Liver (tissue), 10 donors: Measurements from ENCODE around the gene PPM1E. TPM values are rescaled to one million over a fixed set of nuclear protein-coding genes. Genes with fewer than 3 reads are reported as not detected.

Experiments
- DNase-seq: peaks from one replicate; pipeline ENCODE4 v3.0.0-alpha.2; 2017; ENCODE audit warnings: low spot score
- H3K27ac ChIP-seq, 2 donors: one replicate each; pipeline ENCODE4 v1.7.0; 2013; ENCODE audit warnings: inconsistent platforms in 2 of 2, low read length in 2 of 2, control low read depth in 1 of 2, low read depth in 1 of 2, mild to moderate bottlenecking in 1 of 2
- H3K27me3 ChIP-seq, 4 donors: one replicate each; pipeline versions ENCODE4 v1.6.1 to v1.7.0; 2013; ENCODE audit warnings: low read length in 3 of 4, inconsistent platforms in 1 of 4, mild to moderate bottlenecking in 1 of 4, moderate library complexity in 1 of 4; ENCODE audit not compliant: control insufficient read depth in 4 of 4, insufficient read depth in 4 of 4
- H3K36me3 ChIP-seq, 4 donors: one replicate each; pipeline versions ENCODE4 v1.6.1 to v1.7.0; 2013; ENCODE audit warnings: low read length in 3 of 4, mild to moderate bottlenecking in 3 of 4, low read depth in 1 of 4, moderate library complexity in 1 of 4; ENCODE audit not compliant: control insufficient read depth in 4 of 4, insufficient read depth in 3 of 4
- H3K4me1 ChIP-seq, 4 donors: one replicate each; pipeline versions ENCODE4 v1.6.1 to v1.7.0; 2013; ENCODE audit warnings: low read length in 3 of 4, mild to moderate bottlenecking in 3 of 4, moderate library complexity in 1 of 4; ENCODE audit not compliant: control insufficient read depth in 4 of 4, insufficient read depth in 4 of 4
- H3K4me3 ChIP-seq, 3 donors: one replicate each; pipeline versions ENCODE4 v1.6.1 to v1.7.0; 2013; ENCODE audit warnings: low read length in 3 of 3, control low read depth in 1 of 3, low read depth in 1 of 3, mild to moderate bottlenecking in 1 of 3
- H3K9ac ChIP-seq, 2 donors: one replicate each; pipeline ENCODE4 v1.7.0; 2013; ENCODE audit warnings: low read length in 2 of 2, mild to moderate bottlenecking in 2 of 2, moderate library complexity in 2 of 2, control low read depth in 1 of 2, low read depth in 1 of 2
- H3K9me3 ChIP-seq, 4 donors: one replicate each; pipeline versions ENCODE4 v1.6.1 to v1.7.0; 2013; ENCODE audit warnings: low read length in 3 of 4; ENCODE audit not compliant: control insufficient read depth in 4 of 4
- EGR1 ChIP-seq, 2 donors: IDR thresholded peaks; 2 replicates each; pipeline ENCODE4 v1.6.1; 2016 to 2018; ENCODE audit warnings: antibody characterized with exemption in 2 of 2, low read depth in 2 of 2
- FOXA2 ChIP-seq: IDR thresholded peaks from 2 replicates; pipeline ENCODE4 v1.6.1; 2016; ENCODE audit warnings: antibody characterized with exemption
- GABPA ChIP-seq, 2 donors: IDR thresholded peaks in 1 of 2; conservative IDR thresholded peaks in 1 of 2; 2 replicates each; pipeline ENCODE4 v1.6.1; 2016; ENCODE audit warnings: antibody characterized with exemption in 2 of 2, mild to moderate bottlenecking in 1 of 2, moderate library complexity in 1 of 2
- HNF4A ChIP-seq, 2 donors: conservative IDR thresholded peaks; 2 replicates each; pipeline ENCODE4 v1.6.1; 2016; ENCODE audit warnings: antibody characterized with exemption in 2 of 2, mild to moderate bottlenecking in 2 of 2
- RAD21 ChIP-seq, 2 donors: IDR thresholded peaks; 2 replicates each; pipeline ENCODE4 v1.6.1; 2016; ENCODE audit warnings: antibody characterized with exemption in 2 of 2, mild to moderate bottlenecking in 2 of 2
- RXRA ChIP-seq, 2 donors: IDR thresholded peaks; 2 replicates each; pipeline ENCODE4 v1.6.1; 2017 to 2018; ENCODE audit warnings: antibody characterized with exemption in 2 of 2, mild to moderate bottlenecking in 1 of 2
- TAF1 ChIP-seq: conservative IDR thresholded peaks from 2 replicates; pipeline ENCODE4 v1.6.1; 2016; ENCODE audit warnings: antibody characterized with exemption, mild to moderate bottlenecking
- WGBS: extraction: QIAGEN DNeasy Blood & Tissue Kit; methylation state at CpG from one replicate; pipeline ENCODE4 v1.1.7; 2013; 5-methylcytosine and 5-hydroxymethylcytosine counted together
- polyA plus RNA-seq, 2 donors: library from polyadenylated mRNA; stranded (reverse) in 1 of 2; unstranded in 1 of 2; fragments of 200-250 nt in 1 of 2; fragments of >200 nt in 1 of 2; fragmentation: Nextera tagmentation in 1 of 2; extraction: Ambion mirVana in 1 of 2; gene quantifications; one replicate each; pipeline versions ENCODE4 v1.2.1 to v1.2.3, GENCODE V29; 2013 to 2015
- small RNA-seq: library from RNA; depleted of rRNA; stranded (forward); fragments of <200 nt; gene quantifications from one replicate; pipeline ENCODE3, GENCODE V24; 2014
- total RNA-seq, 2 donors: library from RNA; depleted of rRNA; stranded (reverse); fragments of >200 nt; gene quantifications; one replicate each; pipeline ENCODE4 v1.2.3, GENCODE V29; 2014
- donor health status: healthy.
- donor health status: healthy.
- donor health status: healthy.
- donor health status: healthy.
- donor health status: healthy.

Gene PPM1E
- total and polyA plus RNA-seq, 4 donors, result 0.25 to 0.61 (median 0.50) TPM; not detected in 1

GRCh38 chr17:59030811-59031210 lies 275.2 kb downstream of the PPM1E start:
- H3K4me3 ChIP-seq, result no peak overlapping the region
- peaks cover 0 to 9% (median 6%) of the 10 kb centered on the region in 4 donors for H3K36me3 ChIP-seq
- H3K27ac ChIP-seq, result no peak overlapping the region
- DNase-seq, result no peak
- H3K4me1 ChIP-seq, result peaks cover 0 to 3% (median 0%) of the 10 kb centered on the region in 4 donors
- TF ChIP-seq TAF1, result no peak
- no peak for TF ChIP-seq EGR1 (IDR thresholded peaks at IDR 0.05; ENCODE audit: low read depth in 2 of 2)
- TF ChIP-seq RXRA (IDR thresholded peaks at IDR 0.05), result no peak
- TF ChIP-seq FOXA2, result no peak
- no peak for TF ChIP-seq GABPA (IDR thresholded peaks at IDR 0.05 in 1 of 2, conservative IDR thresholded peaks at IDR 0.05 in 1 of 2)
- TF ChIP-seq RAD21 (IDR thresholded peaks at IDR 0.05), result no peak
- no peak for TF ChIP-seq HNF4A (conservative IDR thresholded peaks at IDR 0.05)
- no peaks in the 10 kb centered on the region for H3K9me3 ChIP-seq
- WGBS, result 99% methylated on average over 1 of the region's 1 CpG
- H3K27me3 ChIP-seq, result no peaks in the 10 kb centered on the region
- H3K9ac ChIP-seq, result no peak overlapping the region

Small RNA genes lying within 50 kb of the gene (small RNA-seq; reads per million reads assigned to genes)
- gene AC025521.1 (not detected), gene RF00017 (not detected), gene RNU6-518P (not detected)

Other genes with a start within 250 kb of the PPM1E start
- 10 to 100 TPM; 39.8 to 70.1 TPM for gene MTMR4, start 241.2 kb upstream of the PPM1E start, total RNA-seq
- gene MTMR4, start 241.2 kb upstream of the PPM1E start, polyA plus RNA-seq, result 10 to 100 TPM; 17.2 to 20.0 TPM
- under 1 TPM; 0.14 to 0.17 TPM for gene TEX14, start 63.8 kb upstream of the PPM1E start, total RNA-seq
- gene TEX14, start 63.8 kb upstream of the PPM1E start, polyA plus RNA-seq, result under 1 TPM; 0.01 to 0.13 TPM
- gene RAD51C, start 63.3 kb upstream of the PPM1E start, total RNA-seq, result 10 to 100 TPM in 1 of 2 donors, 1 to 10 TPM in 1; 8.8 to 22.2 TPM
- gene RAD51C, start 63.3 kb upstream of the PPM1E start, polyA plus RNA-seq, result 10 to 100 TPM in 1 of 2 donors, 1 to 10 TPM in 1; 6.9 to 16.2 TPM